Ovary (tissue), 9 donors: ENCODE data around the gene NR2E3. TPM values are rescaled to one million over a fixed set of nuclear protein-coding genes. Genes with fewer than 3 reads are reported as not detected.

ENCODE experiments used
- DNase-seq, 5 donors: peaks; one replicate each; pipeline ENCODE4 v3.0.0-alpha.2; 2019 to 2020
- H3K27ac ChIP-seq, 2 donors: fragments of 200-600 bp; one replicate each; pipeline versions ENCODE4 v1.5.1 to v1.8.0; 2019 to 2022
- H3K27me3 ChIP-seq: fragments of 200-600 bp; one replicate; pipeline ENCODE4 v1.8.0; 2022
- H3K36me3 ChIP-seq: fragments of 200-600 bp; sonication (generic); one replicate; pipeline ENCODE4 v1.5.1; 2019
- H3K4me1 ChIP-seq: one replicate; pipeline ENCODE4 v1.8.1; 2013; ENCODE audit warnings: mild to moderate bottlenecking, moderate library complexity; ENCODE audit not compliant: insufficient read depth
- H3K4me3 ChIP-seq: fragments of 200-600 bp; sonication (generic); one replicate; pipeline ENCODE4 v1.5.1; 2017
- H3K9me3 ChIP-seq, 2 donors: fragments of 200-600 bp in 1 of 2; sonication (generic) in 1 of 2; one replicate each; pipeline versions ENCODE4 v1.5.1 to v1.8.1; 2013 to 2019; ENCODE audit warnings: mild to moderate bottlenecking in 1 of 2, moderate library complexity in 1 of 2
- EP300 ChIP-seq: sonication (generic); formaldehyde crosslinking; IDR thresholded peaks from one replicate; pipeline ENCODE4 v1.6.1; 2017; ENCODE audit warnings: antibody characterized with exemption
- POLR2A ChIP-seq: fragments of 450-650 bp; IDR thresholded peaks from one replicate; pipeline ENCODE4 v1.6.1; 2017; ENCODE audit warnings: antibody characterized with exemption, mild to moderate bottlenecking, moderate library complexity
- WGBS, 3 donors: extraction: QIAGEN DNeasy Blood & Tissue Kit in 1 of 3; methylation state at CpG; one replicate each; pipeline versions ENCODE4 v1.1.5 to v1.1.7; 2013 to 2017; 5-methylcytosine and 5-hydroxymethylcytosine counted together
- intact Hi-C, 4 donors: fragments of 100-400 bp; cut with DNase I; formaldehyde crosslinking; loops; one replicate each; pipeline versions ENCODE4 v1.11.0 to v1.15.1; 2022 to 2023
- polyA plus RNA-seq, 2 donors: library from polyadenylated mRNA; stranded (reverse); fragments of 200-250 nt in 1 of 2; fragments of 350-450 nt in 1 of 2; fragmentation: Illumina TruSeq in 1 of 2; extraction: RNeasy Lipid Tissue Mini Kit (QIAGEN cat#74804) in 1 of 2; gene quantifications; one replicate each; pipeline ENCODE4 v1.2.3, GENCODE V29; 2013 to 2014
- total RNA-seq, 7 donors: library from RNA; depleted of rRNA in 2 of 7; stranded (reverse); fragments of >200 nt in 2 of 7; fragmentation: NEBNext Ultra II Directional in 3 of 7; extraction: Animal tissue kit (Norgen Biotek cat#: 25700) in 3 of 7; gene quantifications; one replicate each; pipeline versions ENCODE4 v1.1.0 to v1.2.4, GENCODE V29; 2016 to 2023
- TF ChIP-seq, protein P1 (sequence below), 3 donors: fragments of 450-650 bp in 2 of 3; fragments of 200-600 bp in 1 of 3; IDR thresholded peaks; one replicate each; pipeline versions ENCODE4 v1.5.1 to v1.8.0; 2016 to 2022; ENCODE audit warnings: antibody characterized with exemption in 3 of 3, mild to moderate bottlenecking in 1 of 3
- donor health status: DM: no; HTN: no; CAD: no; lungs with moderate emphysema.
- donor health status: DM: no; HTN: no; CAD: no.
- donor health status: Bipolar disorder and iron deficiency.
- donor health status: DM: yes; HTN: yes; CAD: no.
- donor health status: DM: no; HTN: no; CAD: no.
- donor health status: DM: yes; HTN: yes; CAD: no.

The NR2E3 gene
- total and polyA plus RNA-seq, 9 donors: 0.04 to 0.69 (median 0.22) TPM; not detected in 5

DNA sequence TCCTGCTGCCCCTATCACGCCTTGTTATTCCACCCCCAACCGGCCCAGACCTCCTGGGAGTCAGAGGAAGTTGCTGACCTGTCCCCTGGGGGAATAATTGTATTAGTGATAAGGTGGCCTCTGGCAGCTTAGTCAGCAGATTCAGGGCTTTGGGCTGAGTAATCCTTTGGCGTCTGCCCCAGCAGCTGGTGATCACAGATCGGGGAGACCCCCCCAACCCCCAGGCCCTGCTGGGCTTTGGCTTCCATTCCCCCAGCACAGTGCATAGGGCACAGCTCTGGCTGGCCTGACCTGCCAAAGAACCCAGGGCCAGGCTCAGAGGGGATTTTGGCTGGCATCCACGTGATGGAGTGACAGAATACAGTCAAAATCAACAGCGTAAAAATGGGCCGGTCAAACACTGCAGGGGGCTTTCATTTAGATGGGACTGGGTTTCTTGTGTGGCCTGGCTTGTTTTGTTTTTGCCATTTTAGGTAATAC, 3.9 kb upstream of the NR2E3 start:
- H3K9me3 ChIP-seq: no peaks in the 10 kb centered on the region
- no peak overlapping the region for H3K4me3 ChIP-seq
- H3K4me1 ChIP-seq: no peaks in the 10 kb centered on the region
- H3K27me3 ChIP-seq: no peaks in the 10 kb centered on the region
- TF ChIP-seq POLR2A (no peak), EP300 (no peak)
- TF ChIP-seq, protein P1, sequence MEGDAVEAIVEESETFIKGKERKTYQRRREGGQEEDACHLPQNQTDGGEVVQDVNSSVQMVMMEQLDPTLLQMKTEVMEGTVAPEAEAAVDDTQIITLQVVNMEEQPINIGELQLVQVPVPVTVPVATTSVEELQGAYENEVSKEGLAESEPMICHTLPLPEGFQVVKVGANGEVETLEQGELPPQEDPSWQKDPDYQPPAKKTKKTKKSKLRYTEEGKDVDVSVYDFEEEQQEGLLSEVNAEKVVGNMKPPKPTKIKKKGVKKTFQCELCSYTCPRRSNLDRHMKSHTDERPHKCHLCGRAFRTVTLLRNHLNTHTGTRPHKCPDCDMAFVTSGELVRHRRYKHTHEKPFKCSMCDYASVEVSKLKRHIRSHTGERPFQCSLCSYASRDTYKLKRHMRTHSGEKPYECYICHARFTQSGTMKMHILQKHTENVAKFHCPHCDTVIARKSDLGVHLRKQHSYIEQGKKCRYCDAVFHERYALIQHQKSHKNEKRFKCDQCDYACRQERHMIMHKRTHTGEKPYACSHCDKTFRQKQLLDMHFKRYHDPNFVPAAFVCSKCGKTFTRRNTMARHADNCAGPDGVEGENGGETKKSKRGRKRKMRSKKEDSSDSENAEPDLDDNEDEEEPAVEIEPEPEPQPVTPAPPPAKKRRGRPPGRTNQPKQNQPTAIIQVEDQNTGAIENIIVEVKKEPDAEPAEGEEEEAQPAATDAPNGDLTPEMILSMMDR (IDR thresholded peaks at IDR 0.05): no peak
- H3K36me3 ChIP-seq: no peaks in the 10 kb centered on the region
- no peak overlapping the region for H3K27ac ChIP-seq
- peak in 1 of 5 donors; percentile 44 for DNase-seq
- 37 to 49% (median 40%) methylated on average over 7 of the region's 7 CpGs for WGBS, 3 donors
- intact Hi-C loops: loop anchor here in 1 of 4 donors (10.0 kb wide), 1 partner anchor 342 kb away; no protein-coding TSS in a partner anchor

DNA sequence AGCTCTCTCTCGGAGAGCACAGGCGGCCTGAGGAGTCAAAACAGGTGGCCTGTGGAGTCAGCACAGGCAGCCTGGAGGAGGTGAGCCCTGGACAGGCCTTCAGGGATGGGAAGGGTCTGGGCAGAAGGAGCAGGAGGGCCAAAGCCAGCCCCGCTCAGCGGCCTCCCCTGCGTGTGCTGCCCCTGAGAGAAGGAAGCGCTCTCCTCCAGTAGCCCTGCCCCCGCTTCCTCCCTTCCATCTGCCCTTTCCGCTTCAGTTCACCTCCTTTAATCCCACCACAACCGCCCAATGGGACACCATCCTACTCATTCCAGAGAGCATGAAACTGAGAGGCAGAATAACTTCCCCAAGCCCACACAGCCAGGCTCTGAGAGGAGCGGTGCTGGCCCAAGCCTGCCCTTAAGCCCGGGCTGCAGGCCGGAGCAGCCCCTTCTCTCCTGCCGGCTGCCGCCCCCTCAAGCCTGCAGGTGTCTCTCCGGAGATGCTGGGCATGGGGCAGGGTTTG, 3.2 kb upstream of the NR2E3 start:
- 74 to 82% (median 82%) methylated on average over 15 of the region's 15 CpGs for WGBS, 3 donors
- H3K27ac ChIP-seq: no peak overlapping the region
- intact Hi-C loops: loop anchor here in 1 of 4 donors (10.0 kb wide), 1 partner anchor 342 kb away; no protein-coding TSS in a partner anchor
- no peaks in the 10 kb centered on the region for H3K4me1 ChIP-seq
- H3K27me3 ChIP-seq: no peaks in the 10 kb centered on the region
- no peak for DNase-seq
- H3K4me3 ChIP-seq: no peak overlapping the region
- TF ChIP-seq EP300: no peak
- TF ChIP-seq POLR2A: no peak
- TF ChIP-seq, protein P1 (IDR thresholded peaks at IDR 0.05): no peak
- H3K9me3 ChIP-seq: no peaks in the 10 kb centered on the region
- no peaks in the 10 kb centered on the region for H3K36me3 ChIP-seq

DNA sequence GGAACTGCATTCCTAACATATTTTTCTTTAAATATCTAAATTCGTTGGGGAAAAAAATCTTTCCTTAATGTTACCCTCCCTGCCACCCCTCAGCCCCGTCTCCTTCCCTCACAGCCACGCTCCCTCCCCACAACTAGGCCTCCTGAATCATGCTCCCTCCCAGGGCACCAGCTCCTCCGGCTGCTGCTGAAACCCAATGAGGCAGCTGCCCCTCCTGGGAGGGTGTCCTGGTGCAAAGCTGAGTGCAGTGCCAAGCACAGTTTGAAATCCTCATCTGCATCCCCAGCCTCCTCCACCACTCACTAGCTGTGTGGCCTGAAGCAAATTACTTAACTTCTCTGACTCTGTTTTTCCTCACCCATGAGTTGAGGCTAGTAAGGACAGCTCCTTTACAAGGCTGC, 2.7 kb upstream of the NR2E3 start:
- H3K27ac ChIP-seq: no peak overlapping the region
- no peaks in the 10 kb centered on the region for H3K9me3 ChIP-seq
- no peak overlapping the region for H3K4me3 ChIP-seq
- H3K27me3 ChIP-seq: no peaks in the 10 kb centered on the region
- WGBS, 3 donors: 21 to 31% (median 23%) methylated on average over 4 of the region's 4 CpGs
- DNase-seq: no peak
- no peaks in the 10 kb centered on the region for H3K4me1 ChIP-seq
- no peaks in the 10 kb centered on the region for H3K36me3 ChIP-seq
- intact Hi-C loops: loop anchor here in 1 of 4 donors (10.0 kb wide), 1 partner anchor 343 kb away; no protein-coding TSS in a partner anchor
- TF ChIP-seq, protein P1 (IDR thresholded peaks at IDR 0.05): no peak
- TF ChIP-seq EP300: no peak
- TF ChIP-seq POLR2A: no peak

DNA sequence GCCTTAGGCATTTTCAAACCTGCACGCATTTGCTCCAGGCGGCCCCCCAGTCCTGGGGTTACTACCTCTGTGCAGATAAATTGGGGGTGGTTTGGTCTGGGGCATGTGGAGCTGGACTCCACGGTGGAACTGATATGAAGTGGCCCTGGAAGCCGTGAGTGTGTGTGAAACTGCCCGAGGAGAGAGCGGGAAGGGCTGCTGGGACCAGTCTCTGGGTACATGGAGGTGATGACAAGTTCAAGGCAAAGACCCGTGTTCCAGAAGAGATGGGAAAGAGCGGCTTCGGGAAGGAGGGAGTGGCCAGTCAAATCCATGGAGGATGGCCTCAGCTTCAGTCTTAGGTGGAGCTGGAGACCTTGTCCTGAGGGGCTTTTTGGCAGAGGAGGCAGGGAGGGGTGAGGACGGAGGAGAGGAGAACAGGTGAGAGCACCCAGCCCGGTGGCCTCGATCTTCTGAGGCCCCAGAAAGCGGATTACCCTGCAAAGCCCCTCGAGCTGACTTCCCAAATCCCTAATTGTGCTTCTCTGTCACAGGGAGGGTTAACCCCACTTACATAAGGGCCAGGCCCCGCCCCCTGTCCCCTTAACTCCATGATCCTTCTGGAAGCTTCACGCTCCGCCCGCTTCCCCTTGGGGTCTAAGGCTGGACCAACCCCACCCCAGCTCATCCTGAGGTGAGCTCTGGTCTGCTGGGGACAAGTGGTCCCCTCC, 1.9 kb upstream of the NR2E3 start:
- WGBS, 3 donors: 73 to 84% (median 77%) methylated on average over 18 of the region's 18 CpGs
- H3K36me3 ChIP-seq: no peaks in the 10 kb centered on the region
- intact Hi-C loops: loop anchor here in 1 of 4 donors (10.0 kb wide), 1 partner anchor 344 kb away; no protein-coding TSS in a partner anchor
- no peaks in the 10 kb centered on the region for H3K4me1 ChIP-seq
- TF ChIP-seq POLR2A (no peak), EP300 (no peak)
- TF ChIP-seq, protein P1 (IDR thresholded peaks at IDR 0.05): no peak
- no peaks in the 10 kb centered on the region for H3K9me3 ChIP-seq
- no peaks in the 10 kb centered on the region for H3K27me3 ChIP-seq
- no peak overlapping the region for H3K27ac ChIP-seq
- no peak overlapping the region for H3K4me3 ChIP-seq
- no peak for DNase-seq
